SH-SY5Y (cell line): ENCODE data around the gene GALNTL6.

ENCODE experiments used
- GATA2 ChIP-seq: IDR thresholded peaks from 2 replicates; pipeline ENCODE4 v1.6.1; 2011; ENCODE audit warnings: mild to moderate bottlenecking, low read depth, low read length
- GATA3 ChIP-seq: IDR thresholded peaks from 2 replicates; pipeline ENCODE4 v1.6.1; 2011; ENCODE audit warnings: low read depth, mild to moderate bottlenecking, low read length, moderate library complexity

DNA sequence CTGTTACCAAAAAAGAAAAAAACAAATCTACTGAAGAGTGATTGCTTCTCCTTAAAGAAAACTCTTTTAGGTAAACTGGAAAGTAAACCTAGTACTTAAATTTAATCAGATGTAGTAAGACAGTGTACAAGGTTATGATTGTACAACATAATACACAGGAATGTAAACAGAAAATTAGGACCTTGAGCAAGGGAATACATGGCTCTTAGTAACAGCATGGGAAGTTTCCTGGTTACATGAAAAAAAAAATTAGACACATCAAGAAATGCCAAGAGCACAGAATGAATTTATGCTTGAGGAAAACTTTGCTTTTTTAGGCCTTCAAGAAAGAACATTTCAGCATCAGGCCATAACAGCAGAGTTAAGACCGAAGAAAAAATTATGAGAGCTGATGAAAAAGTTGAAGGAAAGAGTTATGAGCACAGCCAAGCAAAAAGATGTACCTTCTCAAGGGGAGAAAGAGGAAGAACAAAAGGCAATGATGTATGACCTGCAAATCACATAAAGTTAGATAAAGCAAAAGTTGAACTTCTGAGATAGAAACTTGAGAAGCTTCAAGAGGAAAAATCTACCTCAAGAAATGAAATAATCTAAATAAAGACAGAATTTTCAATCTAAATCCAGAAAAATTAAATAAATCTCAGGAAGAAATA is 311.6 kb downstream of the GALNTL6 start:
- TF ChIP-seq GATA2 = no peak
- no peak for TF ChIP-seq GATA3
